Measurements from ENCODE around the gene DRAP1.
A peak's percentile ranks its signal among the peaks of the same experiment; 100 is the strongest.
"Not testable (repeated sequence)": the region's sequence is repeated elsewhere in the genome, so short reads cannot be mapped to it uniquely, and the experiment has no call there.

The DRAP1 gene

DNA sequence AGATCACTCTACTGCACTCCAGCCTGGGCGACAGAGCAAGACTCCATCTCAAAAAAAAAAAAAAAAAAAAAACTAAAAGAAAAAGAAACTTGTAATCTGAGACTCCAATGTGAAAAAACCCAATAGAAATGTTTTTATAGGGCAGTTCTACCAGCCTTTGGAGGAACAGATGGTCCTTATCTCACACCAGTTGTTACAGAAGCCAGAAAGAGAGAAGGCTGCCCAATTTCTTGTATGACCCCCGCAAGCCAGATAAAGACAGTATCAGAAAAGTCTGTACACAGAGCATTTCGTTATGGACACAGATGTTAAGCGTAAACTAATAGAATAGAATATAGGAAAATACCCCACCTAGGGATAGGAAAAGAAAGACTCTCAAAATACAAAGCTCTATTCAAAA lies 14.8 kb downstream of the DRAP1 start:
- DNase-seq = no peak

GRCh38 chr11:65937766-65938165 lies 18.5 kb downstream of the DRAP1 start:
- no peak for DNase-seq

- DNase-seq = no peak
These were observed 22.6 kb downstream of the DRAP1 start for GRCh38 chr11:65941720-65942310.

DNA sequence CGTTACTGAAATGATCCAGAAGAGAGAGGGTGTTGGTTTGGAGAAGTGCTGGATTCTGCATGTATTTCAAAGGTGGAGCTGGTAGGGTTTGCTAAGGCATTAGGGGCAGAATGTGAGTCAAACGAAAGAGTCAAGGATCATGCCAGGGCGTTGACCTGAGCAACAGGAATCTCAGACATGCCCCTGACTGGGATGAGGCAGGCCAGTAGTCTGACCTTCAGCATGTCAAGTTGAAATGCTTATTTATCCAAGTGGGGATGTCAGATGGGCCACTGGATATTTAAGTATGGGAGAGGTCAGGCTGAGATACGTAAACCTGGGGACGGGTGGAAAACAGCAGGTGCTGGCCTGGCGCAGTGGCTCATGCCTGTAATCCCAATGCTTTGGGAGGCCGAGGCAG lies 23.3 kb downstream of the DRAP1 start:
- DNase-seq = no peak

- DNase-seq = no peak
These were observed 25.0 kb downstream of the DRAP1 start for GRCh38 chr11:65944191-65944590.

GRCh38 chr11:65944767-65945166 lies 25.5 kb downstream of the DRAP1 start:
- no peak for DNase-seq

DNA sequence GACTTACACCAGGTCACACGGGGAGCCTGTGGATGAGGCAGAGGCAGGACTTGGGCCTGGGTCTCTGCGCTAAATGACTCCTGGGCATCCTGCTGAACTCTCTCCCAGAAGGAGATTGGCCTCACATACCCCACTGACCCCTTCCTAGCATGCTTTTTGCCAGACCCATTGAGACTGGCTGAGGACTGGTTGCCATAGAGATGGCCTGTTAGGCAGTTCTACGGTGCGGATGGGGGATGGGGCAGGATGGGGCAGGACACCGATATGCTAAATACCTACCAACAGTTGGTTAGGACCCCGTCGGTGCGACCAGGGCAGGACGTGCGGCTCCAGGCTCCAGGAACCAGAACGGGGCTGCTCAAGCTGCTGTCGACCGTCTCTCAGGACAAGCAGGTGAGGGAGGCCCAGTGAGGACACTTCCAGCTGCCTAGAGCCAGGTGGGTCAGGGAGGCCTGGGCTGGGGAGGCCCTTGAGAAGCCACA lies 26.2 kb downstream of the DRAP1 start, which contains the start of gene TSGA10IP:
Gene TSGA10IP, plus strand, starts transcription at position 51 of the 482 bp plus-strand sequence. Its CDS starts 196 bp downstream, at position 247.
- DNase-seq = no peak

DNA sequence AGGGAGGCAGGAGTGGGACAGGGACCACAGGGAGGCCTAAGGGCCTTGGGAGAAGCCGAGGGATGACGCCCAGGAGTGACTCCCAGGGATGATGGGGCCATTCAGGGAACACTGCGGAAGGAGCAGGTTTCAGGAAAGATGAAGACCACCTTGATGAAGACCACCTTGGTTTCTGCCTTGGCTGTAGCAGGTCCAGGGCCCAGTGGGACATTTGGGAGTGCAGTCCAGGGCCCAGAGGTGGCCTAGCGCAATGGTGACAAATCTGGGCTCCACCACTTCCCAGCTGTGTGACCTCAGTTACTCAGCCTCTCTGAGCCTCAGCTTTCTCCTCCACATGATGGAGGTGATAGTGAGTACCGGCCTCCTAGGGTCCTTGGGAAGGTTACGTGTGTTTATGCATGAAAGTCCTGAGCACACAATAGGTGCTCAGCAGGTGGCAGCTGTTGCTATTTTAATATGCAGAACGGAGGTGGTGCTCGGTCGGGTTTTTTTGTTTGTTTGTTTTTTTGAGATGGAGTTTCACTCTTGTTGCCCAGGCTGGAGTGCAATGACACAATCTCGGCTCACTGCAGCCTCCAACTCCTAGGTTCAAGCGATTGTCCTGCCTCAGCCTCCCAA lies 26.8 kb downstream of the DRAP1 start:
- DNase-seq = no peak

GRCh38 chr11:65946655-65947054 lies 27.4 kb downstream of the DRAP1 start:
- no peak for DNase-seq

DNA sequence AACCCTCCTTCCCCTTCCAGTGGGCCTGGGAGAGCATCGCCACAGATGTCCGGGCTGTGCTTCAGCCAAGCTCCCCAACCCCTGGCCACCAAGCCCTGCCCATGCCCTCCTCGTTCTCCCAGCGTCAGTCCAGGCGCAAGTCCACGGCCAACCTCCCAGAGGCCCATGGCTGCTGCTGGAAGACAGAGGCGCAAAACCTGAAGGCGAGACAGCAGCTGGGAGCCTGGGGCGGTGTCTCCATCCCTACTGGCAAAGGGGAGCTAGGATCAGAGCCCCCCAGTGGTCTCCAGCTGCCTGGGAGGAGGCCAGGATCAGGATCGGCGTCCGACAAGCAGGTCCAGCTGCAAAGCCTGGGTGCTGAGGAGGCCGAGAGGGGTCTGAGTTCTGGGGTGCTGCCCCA lies 27.9 kb downstream of the DRAP1 start:
- no peak for DNase-seq

- DNase-seq = no peak
These were observed 28.4 kb downstream of the DRAP1 start for GRCh38 chr11:65947603-65948125.

- not testable (repeated sequence) for DNase-seq
These were observed 31.5 kb downstream of the DRAP1 start for GRCh38 chr11:65950711-65951110.

DNA sequence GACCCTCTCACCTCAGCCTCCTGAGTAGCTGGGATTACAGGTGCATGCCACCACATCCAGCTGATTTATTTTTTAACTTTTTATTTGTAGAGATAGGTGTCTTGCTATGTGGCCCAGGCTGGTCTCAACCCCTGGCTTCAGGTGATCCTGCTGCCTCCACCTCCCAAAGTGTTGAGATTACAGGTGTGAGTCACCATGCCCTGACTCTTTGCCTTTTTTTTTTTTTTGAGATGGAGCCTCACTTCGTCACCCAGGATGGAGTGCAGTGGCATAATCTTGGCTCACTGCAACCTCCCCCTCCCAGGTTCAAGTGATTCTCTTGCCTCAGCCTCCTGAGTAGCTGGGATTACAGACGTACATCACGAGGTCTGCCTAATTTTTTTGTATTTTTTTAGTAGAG lies 32.4 kb downstream of the DRAP1 start:
- DNase-seq = not testable (repeated sequence)

DNA sequence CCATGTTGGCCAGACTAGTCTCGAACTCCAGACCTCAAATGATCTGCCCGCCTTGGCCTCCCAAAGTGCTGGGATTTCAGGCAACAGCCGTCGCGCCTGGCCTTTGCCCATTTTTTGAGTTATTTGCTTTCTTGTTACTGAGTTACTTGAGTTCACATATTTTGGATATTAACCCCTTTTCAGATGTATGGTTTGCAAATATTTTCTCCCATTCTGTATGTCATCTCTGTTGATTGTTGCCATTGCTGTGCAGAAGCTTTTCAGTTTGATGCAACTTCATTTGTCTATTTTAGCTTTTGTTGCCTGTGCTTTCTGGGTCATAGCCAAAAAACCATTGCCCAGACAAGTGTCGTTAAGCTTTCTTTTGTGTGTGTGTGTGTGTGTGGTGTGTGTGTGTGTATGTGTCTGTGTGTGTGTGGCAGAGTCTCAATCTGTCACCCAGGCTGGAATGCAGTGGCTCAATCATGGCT lies 32.9 kb downstream of the DRAP1 start:
- no peak for DNase-seq

- DNase-seq = no peak
These were observed 34.2 kb downstream of the DRAP1 start for GRCh38 chr11:65953471-65953870.

DNA sequence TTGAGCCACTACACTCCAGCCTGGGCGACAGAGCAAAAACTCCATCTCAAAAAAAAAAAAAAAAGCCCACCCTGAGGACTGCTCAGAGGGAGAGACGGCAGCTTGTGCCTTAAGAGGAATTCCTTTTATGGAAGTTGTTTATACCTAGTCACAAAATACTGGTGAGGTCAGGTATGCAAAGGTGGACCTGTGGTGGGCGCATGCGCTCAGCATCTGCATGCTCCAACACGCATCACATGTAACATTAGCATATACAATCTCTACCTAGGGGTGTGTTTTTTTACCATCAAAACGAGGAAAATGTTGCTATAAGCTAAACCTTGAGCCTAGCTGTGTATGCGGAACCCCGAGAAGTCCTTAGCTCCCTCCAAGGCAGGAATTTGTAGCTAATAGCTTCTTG lies 35.5 kb downstream of the DRAP1 start:
- DNase-seq = no peak

GRCh38 chr11:65958291-65958690 lies 39.1 kb downstream of the DRAP1 start:
- DNase-seq = no peak

GRCh38 chr11:65958774-65959420 lies 39.7 kb downstream of the DRAP1 start:
- DNase-seq = no peak

- DNase-seq = no peak
These were observed 41.6 kb downstream of the DRAP1 start for GRCh38 chr11:65960824-65961266.

- peak; percentile 90 for DNase-seq
These were observed 42.3 kb downstream of the DRAP1 start, which contains the start of gene SART1 for GRCh38 chr11:65961267-65962140. Gene SART1, plus strand, starts transcription at chr11:65961734. Its CDS starts 47 bp downstream, at chr11:65961781.

GRCh38 chr11:65962141-65962564 lies 42.9 kb downstream of the DRAP1 start:
- no peak for DNase-seq

GRCh38 chr11:65964906-65965305 lies 45.7 kb downstream of the DRAP1 start:
- no peak for DNase-seq

All from activated CD4-positive, CD25-positive, alpha-beta regulatory T cell treated with anti-CD3 and anti-CD28 coated beads, Interleukin-2, amount 50 U/mL, for 72 hours (primary cell).